ENCODE results near the gene EFNA4.
A peak's percentile ranks its signal among the peaks of the same experiment; 100 is the strongest.
"Not testable (repeated sequence)": the region's sequence is repeated elsewhere in the genome, so short reads cannot be mapped to it uniquely, and the experiment has no call there.

Gene EFNA4

GRCh38 chr1:155091071-155092051 is 27.8 kb downstream of the EFNA4 start:
- peak; percentile 35 for DNase-seq

GRCh38 chr1:155092131-155092530 is 28.6 kb downstream of the EFNA4 start:
- no peak for DNase-seq

GRCh38 chr1:155092641-155093040 is 29.1 kb downstream of the EFNA4 start:
- no peak for DNase-seq

- peak; percentile 43 for DNase-seq
Observed at GRCh38 chr1:155093911-155094621, 30.5 kb downstream of the EFNA4 start.

- no peak for DNase-seq
Observed at GRCh38 chr1:155094622-155094948, 31.0 kb downstream of the EFNA4 start.

- no peak for DNase-seq
Observed at GRCh38 chr1:155099331-155099730, 35.8 kb downstream of the EFNA4 start.

- DNase-seq, result no peak
Observed at GRCh38 chr1:155103325-155103724, 39.8 kb downstream of the EFNA4 start.

- DNase-seq, result no peak
Observed at GRCh38 chr1:155104605-155105534, 41.3 kb downstream of the EFNA4 start.

GRCh38 chr1:155105604-155106011 is 42.1 kb downstream of the EFNA4 start:
- no peak for DNase-seq

- DNase-seq, result no peak
Observed at GRCh38 chr1:155106862-155107261, 43.3 kb downstream of the EFNA4 start.

- DNase-seq, result no peak
Observed at GRCh38 chr1:155107309-155108264, 44.0 kb downstream of the EFNA4 start.

- DNase-seq, result no peak
Observed at GRCh38 chr1:155108296-155108695, 44.8 kb downstream of the EFNA4 start.

GRCh38 chr1:155110381-155110780 is 46.8 kb downstream of the EFNA4 start:
- no peak for DNase-seq

GRCh38 chr1:155110826-155111225 is 47.3 kb downstream of the EFNA4 start:
- no peak for DNase-seq

- DNase-seq, result no peak
Observed at GRCh38 chr1:155113450-155113980, 50.0 kb downstream of the EFNA4 start.

- no peak for DNase-seq
Observed at GRCh38 chr1:155116113-155116764, 52.7 kb downstream of the EFNA4 start.

- no peak for DNase-seq
Observed at GRCh38 chr1:155117610-155118009, 54.1 kb downstream of the EFNA4 start.

- DNase-seq, result not testable (repeated sequence)
Observed at GRCh38 chr1:155118090-155118489, 54.5 kb downstream of the EFNA4 start.
